OCI-LY7 (cell line): ENCODE data around the gene SAPCD1. TPM values are rescaled to one million over a fixed set of nuclear protein-coding genes. Genes with fewer than 3 reads are reported as not detected.

ENCODE experiments used
- BruUV-seq: library from RNA; stranded (reverse); fragments of 400-500 nt; replicated peaks from 2 replicates; lab custom pipeline; 2021; lab: Mats Ljungman, UMichigan
- CTCF ChIA-PET: fragments of 300-600 bp; sonication (Branson Sonifier 250); formaldehyde crosslinking; loops from one replicate; lab custom pipeline; 2022; ENCODE audit warnings: antibody characterized with exemption; ENCODE audit not compliant: unreplicated experiment; lab: Charles Lee
- POLR2A ChIA-PET: fragments of 300-600 bp; sonication (Branson Sonifier 250); formaldehyde crosslinking; loops from one replicate; lab custom pipeline; 2022; ENCODE audit warnings: antibody characterized with exemption; lab: Charles Lee
- DNase-seq: peaks from one replicate; pipeline ENCODE4 v3.0.0-alpha.2; 2015; ENCODE audit warnings: low spot score
- H2AFZ ChIP-seq: fragments of 200-600 bp; sonication (generic), shearing (Covaris generic); 2 replicates; pipeline ENCODE4 v1.6.1; 2014; ENCODE audit warnings: mild to moderate bottlenecking, antibody characterized with exemption, low read length, moderate library complexity
- H3K27ac ChIP-seq: fragments of 200-600 bp; sonication (generic); 2 replicates; pipeline ENCODE4 v1.5.1; 2014; ENCODE audit warnings: mixed run types, low read depth, mild to moderate bottlenecking, moderate library complexity, low read length, inconsistent platforms; ENCODE audit not compliant: poor library complexity, severe bottlenecking
- H3K36me3 ChIP-seq: fragments of 200-600 bp; sonication (generic); 2 replicates; pipeline ENCODE4 v1.6.1; 2014; ENCODE audit warnings: mild to moderate bottlenecking, antibody characterized with exemption, low read length, moderate library complexity, mixed read lengths; ENCODE audit not compliant: insufficient read depth
- H3K4me1 ChIP-seq: fragments of 200-600 bp; sonication (generic); 2 replicates; pipeline ENCODE4 v1.5.1; 2014; ENCODE audit warnings: mild to moderate bottlenecking, low read length; ENCODE audit not compliant: insufficient read depth, poor library complexity, severe bottlenecking
- H3K4me2 ChIP-seq: fragments of 200-600 bp; sonication (generic); 2 replicates; pipeline ENCODE4 v1.6.1; 2014; ENCODE audit warnings: mild to moderate bottlenecking, low read length
- H3K4me3 ChIP-seq: fragments of 200-600 bp; sonication (generic); 2 replicates; pipeline ENCODE4 v1.5.1; 2014; ENCODE audit warnings: mild to moderate bottlenecking, low read depth, low read length; ENCODE audit not compliant: poor library complexity, severe bottlenecking
- H3K79me2 ChIP-seq: fragments of 200-600 bp; sonication (generic); 2 replicates; pipeline ENCODE4 v1.6.1; 2016; ENCODE audit warnings: low read depth, mild to moderate bottlenecking, low read length, moderate library complexity, mixed read lengths; ENCODE audit not compliant: insufficient read depth
- H3K9me2 ChIP-seq: fragments of 200-600 bp; sonication (generic); 2 replicates; pipeline ENCODE4 v1.6.1; 2016; ENCODE audit warnings: mild to moderate bottlenecking, low read length, mixed read lengths; ENCODE audit not compliant: insufficient read depth
- H3K9me3 ChIP-seq: fragments of 200-600 bp; sonication (generic); 2 replicates; pipeline ENCODE4 v1.6.1; 2014; ENCODE audit warnings: mild to moderate bottlenecking, mixed run types, low read length, mixed read lengths
- H4K20me1 ChIP-seq: fragments of 200-600 bp; sonication (generic); 2 replicates; pipeline ENCODE4 v1.6.1; 2014; ENCODE audit warnings: mild to moderate bottlenecking, antibody characterized with exemption, low read length, moderate library complexity, mixed read lengths; ENCODE audit not compliant: insufficient read depth
- CTCF ChIP-seq: fragments of 200-600 bp; sonication (generic); conservative IDR thresholded peaks from 2 replicates; pipeline ENCODE4 v1.5.1; 2014; ENCODE audit warnings: mild to moderate bottlenecking, antibody characterized with exemption, low read length, moderate library complexity, mixed read lengths
- EZH2phosphoT487 ChIP-seq: fragments of 200-600 bp; sonication (generic); IDR thresholded peaks from 2 replicates; pipeline ENCODE4 v1.6.1; 2018; ENCODE audit warnings: low read depth, borderline replicate concordance, mild to moderate bottlenecking, mixed run types, antibody characterized with exemption, low read length, moderate library complexity, mixed read lengths
- intact Hi-C: fragments of 100-400 bp; cut with micrococcal nuclease; formaldehyde crosslinking; loops from one replicate; pipeline ENCODE4 v1.10.0; 2022; ENCODE audit not compliant: unreplicated experiment
- total RNA-seq, 2 experiments: library from RNA; depleted of rRNA in 1 of 2; stranded (reverse); fragments of >200 nt in 1 of 2; shearing (Covaris generic) in 1 of 2; gene quantifications; 2 replicates each; pipeline ENCODE4 v1.2.3, GENCODE V29; 2014 to 2022

SAPCD1 gene
- total RNA-seq, 2 experiments from 2014 or later: 31.3 to 53.5 TPM

GRCh38 chr6:31736021-31736767 is 26.3 kb upstream of the SAPCD1 start, which contains the start of gene CLIC1:
Gene CLIC1, minus strand, starts transcription at chr6:31736530. Its CDS starts 230 bp downstream, at chr6:31736300.
- BruUV-seq: TSS peak; percentile 38

GRCh38 chr6:31736768-31737314 is 25.6 kb upstream of the SAPCD1 start:
- H3K4me1 ChIP-seq: peaks cover 60% of the 10 kb centered on the region
- peaks cover 35% of the 10 kb centered on the region for H3K36me3 ChIP-seq
- no TSS peak for BruUV-seq
- H3K9me3 ChIP-seq: no peaks in the 10 kb centered on the region
- DNase-seq: no peak
- TF ChIP-seq CTCF (no peak), EZH2phosphoT487 (no peak)
- intact Hi-C loops: no loop called here
- peaks cover 47% of the 10 kb centered on the region for H3K79me2 ChIP-seq
- peak overlapping the region; percentile 78 for H3K4me3 ChIP-seq
- peak overlapping the region; percentile 93 for H3K27ac ChIP-seq
- peak overlapping the region; percentile 20; the same call in 1 of the 2 replicates for H2AFZ ChIP-seq
- 0 out of 2 replicates have a peak, but pooled peaks cover 8% of the 10 kb centered on the region for H4K20me1 ChIP-seq
- peak overlapping the region; percentile 76 for H3K4me2 ChIP-seq
- ChIA-PET CTCF (no interaction called here), POLR2A (interaction anchor here (0.9 to 7.1 kb wide), 10 partner anchors 9 to 195 kb away, joined by 3 to 43 read pairs (median 4); partner anchors contain the start of genes ABHD16A, DDX39B, HSPA1B and LSM2)
- H3K9me2 ChIP-seq: no peaks in the 10 kb centered on the region

More at GRCh38 chr6:31736021-31736767, 26.3 kb upstream of the SAPCD1 start, which contains the start of gene CLIC1:
- CTCF ChIA-PET: no interaction called here
- H3K4me2 ChIP-seq: peak within 1 kb of the TSS; percentile 76
- TF ChIP-seq CTCF (no peak), EZH2phosphoT487 (no peak)
- intact Hi-C loops: no loop called here
- H3K4me1 ChIP-seq: peaks cover 54% of the 10 kb centered on the region
- peaks cover 35% of the 10 kb centered on the region for H3K36me3 ChIP-seq
- H3K9me3 ChIP-seq: no peaks in the 10 kb centered on the region
- peak; percentile 81 for DNase-seq
- 0 out of 2 replicates have a peak, but pooled peaks cover 8% of the 10 kb centered on the region for H4K20me1 ChIP-seq
- peak within 1 kb of the TSS; percentile 78 for H3K4me3 ChIP-seq
- H3K27ac ChIP-seq: peak within 1 kb of the TSS; percentile 93
- POLR2A ChIA-PET: interaction anchor here (0.6 to 7.1 kb wide), 14 partner anchors 9 to 194 kb away, joined by 3 to 43 read pairs (median 4); partner anchors contain the start of genes ABHD16A, DDX39B, HSPA1B and LSM2
- no peaks in the 10 kb centered on the region for H3K9me2 ChIP-seq
- H3K79me2 ChIP-seq: peaks cover 45% of the 10 kb centered on the region
- peak within 1 kb of the TSS; percentile 20; the same call in 1 of the 2 replicates for H2AFZ ChIP-seq
